ENCODE data around the gene MAB21L4. TPM values are rescaled to one million over a fixed set of nuclear protein-coding genes. Genes with fewer than 3 reads are reported as not detected.

The MAB21L4 gene
- total RNA-seq, 1 experiment from 2014 or later, result not detected

GRCh38 chr2:240879105-240879504, 16.9 kb downstream of the MAB21L4 start:
- H3K9ac ChIP-seq (ENCODE audit: low read length), result no peak overlapping the region
- no peak overlapping the region for H3K4me2 ChIP-seq (ENCODE audit: low read length)
- BruUV-seq (replicated peaks), result no TSS peak
- no peaks in the 10 kb centered on the region for H3K9me3 ChIP-seq (ENCODE audit: control insufficient read depth in 1 of 2, insufficient read depth in 1 of 2, low read depth in 1 of 2, low read length in 2 of 2)
- no peaks in the 10 kb centered on the region for H3K9me2 ChIP-seq (ENCODE audit: insufficient read depth)
- POLR2A ChIA-PET, result no interaction called here
- no peak overlapping the region for H3K4me3 ChIP-seq (replicated peaks in 1 of 2; ENCODE audit: low read depth in 1 of 2, low read length in 2 of 2)
- CTCF ChIA-PET, result no interaction called here
- intact Hi-C loops (cut with micrococcal nuclease), result no loop called here
- no peak overlapping the region for H3K27ac ChIP-seq (ENCODE audit: low read depth, low read length)
- DNase-seq (ENCODE audit: low read depth, low spot score) (no peak), ATAC-seq (no peak)
- H3K27me3 ChIP-seq (ENCODE audit: insufficient read depth, low read length), result no peaks in the 10 kb centered on the region
- H3K79me2 ChIP-seq (ENCODE audit: insufficient read depth, low read length), result no peaks in the 10 kb centered on the region
- no peaks in the 10 kb centered on the region for H3K4me1 ChIP-seq (ENCODE audit: control insufficient read depth in 1 of 2, insufficient read depth in 2 of 2, low read length in 2 of 2)
- RAD21 ChIA-PET (ENCODE audit: low non-redundant PET in 1 of 2, low total read pairs in 2 of 2, uncharacterized antibody in 2 of 2, unreplicated experiment in 2 of 2), result no interaction called here
- no peaks in the 10 kb centered on the region for H3K36me3 ChIP-seq (ENCODE audit: control insufficient read depth in 1 of 2, insufficient read depth in 2 of 2, low read length in 2 of 2)
- H4K20me1 ChIP-seq (ENCODE audit: insufficient read depth), result no peaks in the 10 kb centered on the region
- H2AFZ ChIP-seq (ENCODE audit: low read depth, low read length, poor library complexity, severe bottlenecking), result no peak overlapping the region
- TF ChIP-seq POLR2A (IDR thresholded peaks at IDR 0.05; ENCODE audit: borderline replicate concordance, extremely low read depth, insufficient read depth, insufficient read length) (no peak), ATF3 (IDR thresholded peaks at IDR 0.05) (no peak), CTCF (IDR thresholded peaks at IDR 0.05 in 2 of 3, conservative IDR thresholded peaks at IDR 0.05 in 1 of 3; ENCODE audit: borderline replicate concordance in 1 of 3, insufficient read depth in 1 of 3, low read depth in 2 of 3, low read length in 2 of 3) (no peak), TCF7L2 (IDR thresholded peaks at IDR 0.05; ENCODE audit: borderline replicate concordance, extremely low read depth, insufficient read depth, insufficient read length) (no peak), MAX (IDR thresholded peaks at IDR 0.05) (no peak), CEBPB (IDR thresholded peaks at IDR 0.05; ENCODE audit: low read depth) (no peak), CBX3 (IDR thresholded peaks at IDR 0.05; ENCODE audit: low read depth) (no peak)

GRCh38 chr2:240878341-240878936, 17.5 kb downstream of the MAB21L4 start:
- Histone ChIP-seq H3K4me2 (ENCODE audit: low read length) (no peak overlapping the region), H3K36me3 (ENCODE audit: control insufficient read depth in 1 of 2, insufficient read depth in 2 of 2, low read length in 2 of 2) (no peaks in the 10 kb centered on the region), H3K9me3 (ENCODE audit: control insufficient read depth in 1 of 2, insufficient read depth in 1 of 2, low read depth in 1 of 2, low read length in 2 of 2) (no peaks in the 10 kb centered on the region), H3K9ac (ENCODE audit: low read length) (no peak overlapping the region), H3K4me3 (replicated peaks in 1 of 2; ENCODE audit: low read depth in 1 of 2, low read length in 2 of 2) (no peak overlapping the region), H3K9me2 (ENCODE audit: insufficient read depth) (no peaks in the 10 kb centered on the region), H3K79me2 (ENCODE audit: insufficient read depth, low read length) (no peaks in the 10 kb centered on the region), H3K27me3 (ENCODE audit: insufficient read depth, low read length) (no peaks in the 10 kb centered on the region), H4K20me1 (ENCODE audit: insufficient read depth) (no peaks in the 10 kb centered on the region), H3K4me1 (ENCODE audit: control insufficient read depth in 1 of 2, insufficient read depth in 2 of 2, low read length in 2 of 2) (no peaks in the 10 kb centered on the region), H2AFZ (ENCODE audit: low read depth, low read length, poor library complexity, severe bottlenecking) (no peak overlapping the region), H3K27ac (ENCODE audit: low read depth, low read length) (no peak overlapping the region)
- no TSS peak for BruUV-seq (replicated peaks)
- ATAC-seq (no peak), DNase-seq (ENCODE audit: low read depth, low spot score) (no peak)
- POLR2A ChIA-PET, result no interaction called here
- CTCF ChIA-PET, result no interaction called here
- TF ChIP-seq JUND (IDR thresholded peaks at IDR 0.05) (no peak), ATF3 (IDR thresholded peaks at IDR 0.05) (no peak), SP1 (IDR thresholded peaks at IDR 0.05; ENCODE audit: low read depth) (no peak), YY1 (IDR thresholded peaks at IDR 0.05; ENCODE audit: extremely low read depth, insufficient replicate concordance, low read depth, low read length) (no peak), FOSL1 (IDR thresholded peaks at IDR 0.05; ENCODE audit: low read depth) (no peak)
- intact Hi-C loops (cut with micrococcal nuclease), result no loop called here
- RAD21 ChIA-PET (ENCODE audit: low non-redundant PET in 1 of 2, low total read pairs in 2 of 2, uncharacterized antibody in 2 of 2, unreplicated experiment in 2 of 2), result no interaction called here
